SK-N-MC (cell line): Measurements from ENCODE around the gene GMDS.

ENCODE experiments used
- EZH2 ChIP-seq: fragments of 200-600 bp; sonication (generic); IDR thresholded peaks from one replicate; pipeline ENCODE4 v1.6.1; 2017; ENCODE audit warnings: antibody characterized with exemption
- FOXP2 ChIP-seq: optimal IDR thresholded peaks from 2 replicates; pipeline ENCODE3; 2011; ENCODE audit warnings: mild to moderate bottlenecking, moderate library complexity; ENCODE audit not compliant: insufficient read depth; ENCODE audit errors: extremely low read length, control extremely low read depth
- POLR2AphosphoS5 ChIP-seq: IDR thresholded peaks from 2 replicates; pipeline ENCODE4 v1.6.1; 2012; ENCODE audit warnings: mild to moderate bottlenecking, low read depth, low read length, borderline replicate concordance

GRCh38 chr6:2168480-2168879 is 76.9 kb downstream of the GMDS start:
- TF ChIP-seq EZH2 (no peak), POLR2AphosphoS5 (no peak), FOXP2 (no peak)
